Prostate gland (tissue), 2 donors: ENCODE results near the gene MYCBP. TPM values are rescaled to one million over a fixed set of nuclear protein-coding genes. Genes with fewer than 3 reads are reported as not detected.

Experiments
- DNase-seq: peaks from one replicate; pipeline ENCODE4 v3.0.0-alpha.2; 2019; ENCODE audit warnings: low spot score
- H3K27ac ChIP-seq, 2 donors: fragments of 200-600 bp; sonication (generic); 2 replicates each; pipeline ENCODE4 v1.5.1; 2017 to 2019
- H3K27me3 ChIP-seq: fragments of 200-600 bp; sonication (generic); replicated peaks from 2 replicates; pipeline ENCODE4 v1.5.1; 2019; ENCODE audit not compliant: insufficient read depth
- H3K36me3 ChIP-seq, 2 donors: fragments of 200-600 bp; sonication (generic); 1 replicate in 1 of 2; 2 replicates in 1 of 2; pipeline versions ENCODE4 v1.5.1 to v1.8.1; 2017 to 2019
- H3K4me1 ChIP-seq: fragments of 200-600 bp; sonication (generic); replicated peaks from 2 replicates; pipeline ENCODE4 v1.5.1; 2019
- H3K4me3 ChIP-seq, 2 donors: fragments of 200-600 bp; sonication (generic); 2 replicates each; pipeline ENCODE4 v1.5.1; 2017 to 2019
- H3K9me3 ChIP-seq: fragments of 200-600 bp; sonication (generic); 2 replicates; pipeline ENCODE4 v1.5.1; 2017
- POLR2A ChIP-seq: fragments of 450-650 bp; IDR thresholded peaks from one replicate; pipeline ENCODE4 v1.6.1; 2016; ENCODE audit warnings: antibody characterized with exemption, mild to moderate bottlenecking
- POLR2AphosphoS5 ChIP-seq: sonication (generic); formaldehyde crosslinking; IDR thresholded peaks from one replicate; pipeline ENCODE4 v1.6.1; 2017; ENCODE audit warnings: antibody characterized with exemption
- WGBS: methylation state at CpG from one replicate; pipeline ENCODE4 v1.1.5; 2018; 5-methylcytosine and 5-hydroxymethylcytosine counted together
- intact Hi-C: fragments of 100-400 bp; cut with DNase I; formaldehyde crosslinking; loops from one replicate; pipeline ENCODE4 v1.14.2; 2022
- total RNA-seq, 2 donors: library from RNA; depleted of rRNA; stranded (reverse); fragments of >200 nt; gene quantifications; one replicate each; pipeline ENCODE4 v1.1.0, GENCODE V29; 2016
- TF ChIP-seq, protein P1 (sequence below), 4 experiments: fragments of 200-600 bp in 2 of 4; fragments of 450-650 bp in 2 of 4; sonication (generic) in 2 of 4; IDR thresholded peaks; 1 replicate in 3 of 4; 2 replicates in 1 of 4; pipeline ENCODE4 v1.5.1; 2016 to 2019; ENCODE audit warnings: antibody characterized with exemption in 4 of 4, mild to moderate bottlenecking in 2 of 4, moderate library complexity in 2 of 4

Gene MYCBP
- total RNA-seq, 2 donors from 2014 or later: 25.7 to 45.9 TPM

DNA sequence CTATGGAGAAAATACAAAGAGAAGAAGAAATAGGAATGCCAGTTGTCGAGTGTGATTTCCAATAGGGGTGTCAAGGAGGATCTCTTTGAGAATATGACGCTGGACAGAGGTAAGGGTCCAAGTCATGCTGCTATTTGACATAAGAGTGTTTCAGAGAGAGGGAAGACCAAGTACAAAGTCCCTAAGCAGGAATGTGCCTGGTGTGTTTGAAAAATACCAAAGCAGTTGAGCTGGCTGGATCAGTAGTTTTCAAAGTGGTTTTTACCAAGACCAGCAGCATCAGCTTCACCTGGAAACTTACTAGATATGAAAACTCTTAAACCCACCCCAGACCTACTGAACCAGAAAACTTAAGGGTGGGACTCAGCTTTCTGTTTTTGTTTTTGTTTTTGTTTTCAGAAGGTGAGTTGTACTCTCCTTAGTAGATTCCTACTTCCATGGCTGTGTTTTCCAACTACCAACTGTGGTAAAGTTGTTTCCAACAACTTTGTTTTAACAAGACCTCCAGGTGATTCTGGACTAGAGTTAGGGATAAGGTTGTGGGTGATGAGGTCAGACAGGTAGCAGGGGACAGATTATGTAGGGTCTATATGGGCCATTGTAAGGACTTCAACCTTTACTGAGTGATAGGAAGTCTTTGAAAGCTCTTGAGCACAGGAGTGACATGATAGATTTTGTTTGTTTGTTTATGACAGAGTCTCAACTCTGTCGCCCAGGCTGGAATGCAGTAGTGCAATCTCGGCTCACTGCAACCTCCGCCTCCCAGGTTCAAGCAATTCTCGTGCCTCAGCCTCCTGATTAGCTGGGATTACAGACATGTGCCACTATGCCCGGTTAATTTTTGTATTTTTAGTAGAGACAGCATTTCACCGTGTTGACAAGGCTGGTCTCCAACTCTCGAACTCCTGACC is 15.5 kb upstream of the MYCBP start:
- Histone ChIP-seq H3K27ac (no peak overlapping the region), H3K27me3 (no peaks in the 10 kb centered on the region), H3K4me3 (no peak overlapping the region), H3K9me3 (no peaks in the 10 kb centered on the region), H3K36me3 (no peaks in the 10 kb centered on the region), H3K4me1 (no peaks in the 10 kb centered on the region)
- intact Hi-C loops: no loop called here
- no peak for TF ChIP-seq POLR2AphosphoS5
- no peak for TF ChIP-seq POLR2A
- TF ChIP-seq, protein P1, sequence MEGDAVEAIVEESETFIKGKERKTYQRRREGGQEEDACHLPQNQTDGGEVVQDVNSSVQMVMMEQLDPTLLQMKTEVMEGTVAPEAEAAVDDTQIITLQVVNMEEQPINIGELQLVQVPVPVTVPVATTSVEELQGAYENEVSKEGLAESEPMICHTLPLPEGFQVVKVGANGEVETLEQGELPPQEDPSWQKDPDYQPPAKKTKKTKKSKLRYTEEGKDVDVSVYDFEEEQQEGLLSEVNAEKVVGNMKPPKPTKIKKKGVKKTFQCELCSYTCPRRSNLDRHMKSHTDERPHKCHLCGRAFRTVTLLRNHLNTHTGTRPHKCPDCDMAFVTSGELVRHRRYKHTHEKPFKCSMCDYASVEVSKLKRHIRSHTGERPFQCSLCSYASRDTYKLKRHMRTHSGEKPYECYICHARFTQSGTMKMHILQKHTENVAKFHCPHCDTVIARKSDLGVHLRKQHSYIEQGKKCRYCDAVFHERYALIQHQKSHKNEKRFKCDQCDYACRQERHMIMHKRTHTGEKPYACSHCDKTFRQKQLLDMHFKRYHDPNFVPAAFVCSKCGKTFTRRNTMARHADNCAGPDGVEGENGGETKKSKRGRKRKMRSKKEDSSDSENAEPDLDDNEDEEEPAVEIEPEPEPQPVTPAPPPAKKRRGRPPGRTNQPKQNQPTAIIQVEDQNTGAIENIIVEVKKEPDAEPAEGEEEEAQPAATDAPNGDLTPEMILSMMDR (IDR thresholded peaks at IDR 0.05): no peak
- DNase-seq: no peak
- 83% methylated on average over 9 of the region's 9 CpGs for WGBS

- H3K4me3 ChIP-seq: no peak overlapping the region
- H3K9me3 ChIP-seq: no peaks in the 10 kb centered on the region
- no peak for DNase-seq
- H3K27me3 ChIP-seq: no peaks in the 10 kb centered on the region
- intact Hi-C loops: no loop called here
- WGBS: 96% methylated on average over 2 of the region's 2 CpGs
- no peaks in the 10 kb centered on the region for H3K4me1 ChIP-seq
- no peak for TF ChIP-seq POLR2A
- TF ChIP-seq, protein P1 (IDR thresholded peaks at IDR 0.05): no peak
- H3K36me3 ChIP-seq: no peaks in the 10 kb centered on the region
- no peak overlapping the region for H3K27ac ChIP-seq
Observed at GRCh38 chr1:38885092-38885491, 11.9 kb upstream of the MYCBP start.

DNA sequence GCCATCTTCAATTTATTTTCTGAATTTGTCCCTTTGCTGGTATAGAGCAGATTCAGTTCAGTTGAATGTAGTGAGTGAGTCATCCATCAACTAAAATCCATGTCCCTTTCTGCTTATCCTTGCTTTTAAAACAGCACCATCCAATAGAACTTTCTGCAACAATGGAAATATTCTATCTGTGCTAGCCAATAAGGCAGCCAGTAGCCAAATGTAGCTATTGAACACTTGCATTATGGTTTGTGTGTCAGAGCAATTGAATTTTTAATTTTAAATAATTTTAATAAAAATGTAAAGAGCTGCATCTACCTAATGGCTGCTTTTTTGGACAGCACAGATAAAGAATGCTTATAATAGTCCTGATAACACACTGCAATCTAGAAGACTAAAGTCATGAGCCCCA is 8.3 kb upstream of the MYCBP start, which contains the start of gene GJA9:
TSS of gene GJA9 (minus strand) at position 101 of the 400 bp plus-strand sequence. CDS start 5,489 bp downstream, outside the sequence.
- no peaks in the 10 kb centered on the region for H3K27me3 ChIP-seq
- H3K4me3 ChIP-seq: no peak within 1 kb of the TSS
- no peaks in the 10 kb centered on the region for H3K36me3 ChIP-seq
- no peaks in the 10 kb centered on the region for H3K4me1 ChIP-seq
- no peak for DNase-seq
- intact Hi-C loops: no loop called here
- H3K9me3 ChIP-seq: no peaks in the 10 kb centered on the region
- TF ChIP-seq, protein P1 (IDR thresholded peaks at IDR 0.05): no peak
- no peak for TF ChIP-seq POLR2A
- no peak for TF ChIP-seq POLR2AphosphoS5
- no peak within 1 kb of the TSS for H3K27ac ChIP-seq

DNA sequence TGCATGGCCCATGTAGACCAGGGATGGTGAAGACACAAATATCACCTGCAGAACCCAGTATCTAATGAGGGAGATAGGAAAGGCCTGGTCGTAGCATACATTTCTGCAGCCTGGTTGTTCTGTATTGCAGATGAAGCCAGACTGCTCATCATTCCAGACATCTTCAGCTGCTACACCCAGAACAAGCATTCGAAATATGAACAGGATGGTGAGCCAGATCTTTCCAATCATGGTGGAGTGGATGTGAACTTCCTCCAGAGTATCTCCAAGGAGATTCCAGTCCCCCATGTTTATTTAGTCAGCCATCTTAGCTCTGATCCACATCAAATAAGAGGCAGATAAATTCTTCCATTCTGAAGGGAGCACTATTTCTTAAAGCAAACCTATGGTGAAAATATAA is 2.7 kb upstream of the MYCBP start:
- H3K4me3 ChIP-seq: no peak overlapping the region
- TF ChIP-seq, protein P1 (IDR thresholded peaks at IDR 0.05): no peak
- no peak for TF ChIP-seq POLR2A
- no peak for TF ChIP-seq POLR2AphosphoS5
- no peaks in the 10 kb centered on the region for H3K9me3 ChIP-seq
- DNase-seq: no peak
- no peaks in the 10 kb centered on the region for H3K4me1 ChIP-seq
- 94% methylated on average over 2 of the region's 2 CpGs for WGBS
- no peaks in the 10 kb centered on the region for H3K27me3 ChIP-seq
- no peak overlapping the region for H3K27ac ChIP-seq
- H3K36me3 ChIP-seq: no peaks in the 10 kb centered on the region
- intact Hi-C loops: no loop called here
